Brain microvascular endothelial cell (primary cell): Measurements from ENCODE around the gene COL13A1.
A peak's percentile ranks its signal among the peaks of the same experiment; 100 is the strongest.

Source experiments
- DNase-seq: peaks from one replicate; pipeline ENCODE4 v3.0.0-alpha.2; 2020
- H3K27ac ChIP-seq: fragments of 250-450 bp; sonication (Bioruptor Pico); 2 replicates; pipeline ENCODE4 v1.5.1; 2020; ENCODE audit warnings: mild to moderate bottlenecking, moderate library complexity
- H3K27me3 ChIP-seq: fragments of 250-450 bp; sonication (Bioruptor Pico); replicated peaks from 2 replicates; pipeline ENCODE4 v1.5.1; 2020; ENCODE audit warnings: mild to moderate bottlenecking
- H3K36me3 ChIP-seq: fragments of 250-450 bp; sonication (Bioruptor Pico); replicated peaks from 2 replicates; pipeline ENCODE4 v1.5.1; 2020; ENCODE audit warnings: mild to moderate bottlenecking
- H3K4me3 ChIP-seq: 2 replicates; pipeline ENCODE4 v1.5.1; 2011; ENCODE audit warnings: low read depth, mild to moderate bottlenecking, control low read depth, low read length, moderate library complexity
- in situ Hi-C: cut with HindIII; loops from 2 replicates; pipeline ENCODE4 v1.10.0; 2017; ENCODE audit warnings: low sequenced_read_pairs, low pct_ligation_motif_present
- TF ChIP-seq, protein P1 (sequence below): IDR thresholded peaks from 2 replicates; pipeline ENCODE4 v1.5.1; 2011; ENCODE audit warnings: low read depth, mild to moderate bottlenecking, moderate library complexity, low read length, control low read depth, inconsistent platforms; ENCODE audit errors: missing control alignments

Gene COL13A1

DNA sequence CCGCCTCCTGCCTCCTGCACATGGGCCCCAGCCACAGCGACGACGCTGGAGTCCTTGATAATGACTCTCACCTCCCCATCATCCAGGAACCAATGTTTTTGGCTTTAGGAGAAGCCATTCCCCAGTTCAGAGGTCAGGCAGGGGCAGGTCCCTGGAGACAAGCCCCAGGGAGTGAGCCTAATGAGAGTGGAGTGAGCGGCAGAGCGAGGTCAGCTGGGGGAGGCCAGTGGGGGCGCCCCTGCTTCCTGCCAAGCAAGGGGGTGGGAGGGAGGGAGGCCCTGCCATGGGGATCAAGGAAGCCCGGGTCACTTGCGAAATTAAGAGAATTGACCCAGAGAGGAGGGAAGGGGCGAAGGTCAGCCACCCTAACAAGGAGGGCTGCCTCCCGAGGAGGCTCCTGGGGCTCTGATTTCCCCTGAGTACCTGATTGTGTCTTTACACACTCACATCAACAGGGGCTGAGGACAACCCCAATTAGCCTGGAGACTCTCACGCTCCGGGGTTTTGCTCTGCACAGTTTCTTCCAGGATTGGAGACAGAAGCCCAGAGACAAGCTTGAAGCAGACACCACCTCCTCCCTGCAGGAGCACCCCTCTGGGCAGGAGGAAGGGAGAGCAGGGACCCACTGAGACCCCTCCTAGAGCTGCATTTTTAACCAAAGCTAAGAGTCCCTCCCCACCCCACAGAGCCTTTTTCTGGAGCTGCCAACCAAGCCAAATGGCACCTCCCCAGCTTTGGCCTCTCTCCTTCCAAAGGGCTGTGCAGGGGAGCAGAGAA lies 112.1 kb downstream of the COL13A1 start:
- DNase-seq: no peak
- no peak overlapping the region for H3K27ac ChIP-seq
- peaks cover 3% of the 10 kb centered on the region for H3K36me3 ChIP-seq
- H3K4me3 ChIP-seq: no peak overlapping the region
- in situ Hi-C loops: loop anchor here (10.0 to 25.0 kb wide), 2 partner anchors 109 to 251 kb away; partner anchors contain the start of gene COL13A1
- no peaks in the 10 kb centered on the region for H3K27me3 ChIP-seq
- TF ChIP-seq, protein P1, sequence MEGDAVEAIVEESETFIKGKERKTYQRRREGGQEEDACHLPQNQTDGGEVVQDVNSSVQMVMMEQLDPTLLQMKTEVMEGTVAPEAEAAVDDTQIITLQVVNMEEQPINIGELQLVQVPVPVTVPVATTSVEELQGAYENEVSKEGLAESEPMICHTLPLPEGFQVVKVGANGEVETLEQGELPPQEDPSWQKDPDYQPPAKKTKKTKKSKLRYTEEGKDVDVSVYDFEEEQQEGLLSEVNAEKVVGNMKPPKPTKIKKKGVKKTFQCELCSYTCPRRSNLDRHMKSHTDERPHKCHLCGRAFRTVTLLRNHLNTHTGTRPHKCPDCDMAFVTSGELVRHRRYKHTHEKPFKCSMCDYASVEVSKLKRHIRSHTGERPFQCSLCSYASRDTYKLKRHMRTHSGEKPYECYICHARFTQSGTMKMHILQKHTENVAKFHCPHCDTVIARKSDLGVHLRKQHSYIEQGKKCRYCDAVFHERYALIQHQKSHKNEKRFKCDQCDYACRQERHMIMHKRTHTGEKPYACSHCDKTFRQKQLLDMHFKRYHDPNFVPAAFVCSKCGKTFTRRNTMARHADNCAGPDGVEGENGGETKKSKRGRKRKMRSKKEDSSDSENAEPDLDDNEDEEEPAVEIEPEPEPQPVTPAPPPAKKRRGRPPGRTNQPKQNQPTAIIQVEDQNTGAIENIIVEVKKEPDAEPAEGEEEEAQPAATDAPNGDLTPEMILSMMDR: no peak

DNA sequence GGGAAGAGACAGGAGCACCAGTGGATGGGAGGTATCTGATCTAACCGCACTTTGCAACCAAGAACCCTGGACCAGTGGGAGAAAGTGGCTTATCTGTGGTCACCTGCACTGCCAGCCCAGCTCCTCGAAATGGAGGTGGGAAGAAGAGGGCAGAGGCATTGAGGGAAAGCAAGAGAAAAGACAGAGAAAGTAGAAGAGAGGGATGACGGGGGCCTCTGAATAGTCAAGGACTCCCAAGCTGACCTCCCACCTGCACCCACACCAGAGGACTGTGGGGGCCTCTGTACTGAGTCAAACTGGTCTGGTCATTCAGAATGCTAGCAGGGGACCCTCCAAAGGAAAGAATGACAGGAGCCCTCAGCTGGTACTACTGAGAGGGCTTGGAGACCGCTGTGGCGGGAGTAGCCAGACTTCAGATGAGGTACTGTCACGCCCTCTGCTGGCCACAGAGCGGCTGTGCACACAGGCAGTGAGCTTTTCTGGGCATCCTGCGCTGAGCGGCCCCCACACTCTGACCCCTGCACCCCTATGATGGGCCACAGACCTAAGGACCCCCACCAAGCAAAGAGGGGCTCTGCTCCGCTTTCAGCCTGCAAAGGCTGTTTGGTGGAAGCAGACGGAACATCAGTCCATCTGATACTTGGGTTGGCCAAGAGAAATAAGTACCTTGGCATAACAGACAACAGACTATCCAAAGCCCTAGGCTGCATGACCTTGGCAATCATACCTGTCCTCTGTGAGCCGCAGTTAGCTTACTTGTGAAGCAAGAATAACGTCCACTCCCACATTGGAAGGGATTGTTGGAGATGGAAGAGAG lies 112.9 kb downstream of the COL13A1 start:
- H3K36me3 ChIP-seq: peaks cover 3% of the 10 kb centered on the region
- H3K27me3 ChIP-seq: no peaks in the 10 kb centered on the region
- TF ChIP-seq, protein P1: peak; percentile 97
- H3K27ac ChIP-seq: no peak overlapping the region
- in situ Hi-C loops: loop anchor here (10.0 to 25.0 kb wide), 2 partner anchors 110 to 252 kb away; partner anchors contain the start of gene COL13A1
- DNase-seq: peak; percentile 58
- H3K4me3 ChIP-seq: no peak overlapping the region

DNA sequence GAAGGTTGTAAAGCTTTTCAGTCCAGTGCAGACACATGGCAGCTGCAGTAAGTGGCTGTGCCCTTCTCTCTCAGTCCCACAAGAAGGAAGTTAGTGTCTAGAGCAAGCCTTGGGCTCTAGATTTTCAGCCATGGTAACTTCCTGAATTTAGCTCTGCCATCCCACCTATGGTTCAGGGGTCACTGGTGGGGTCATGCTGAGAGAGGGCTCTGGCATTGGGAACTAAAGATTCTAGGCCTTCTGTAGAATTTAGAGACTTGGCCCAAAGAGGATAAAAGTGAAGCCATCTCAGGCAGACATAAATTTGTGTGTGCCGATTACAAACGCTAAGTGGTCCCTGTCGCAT lies 113.5 kb downstream of the COL13A1 start:
- Histone ChIP-seq H3K4me3 (no peak overlapping the region), H3K27me3 (no peaks in the 10 kb centered on the region), H3K27ac (no peak overlapping the region), H3K36me3 (peaks cover 3% of the 10 kb centered on the region)
- TF ChIP-seq, protein P1: no peak
- in situ Hi-C loops: loop anchor here (10.0 to 25.0 kb wide), 2 partner anchors 110 to 253 kb away; partner anchors contain the start of gene COL13A1
- no peak for DNase-seq

DNA sequence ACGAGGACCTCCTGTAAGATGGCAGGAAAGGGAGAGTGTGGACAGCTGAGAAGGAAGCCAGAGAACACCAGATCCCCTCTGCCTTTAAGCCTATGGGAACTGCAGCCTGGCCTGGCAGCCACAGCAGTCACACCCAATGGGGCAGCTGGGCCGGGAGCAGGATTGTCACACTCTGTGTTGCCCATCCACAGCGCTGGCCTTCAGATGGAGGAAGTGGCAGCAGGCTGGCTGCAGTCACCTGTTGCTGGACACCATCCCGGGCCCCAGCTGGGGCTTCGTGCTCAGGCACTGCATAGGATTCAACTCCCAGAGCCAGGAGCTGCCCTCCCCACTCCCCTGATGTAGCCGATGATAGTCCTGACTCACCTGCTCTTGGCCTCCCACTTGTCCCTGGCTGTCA lies 114.4 kb downstream of the COL13A1 start:
- no peak overlapping the region for H3K27ac ChIP-seq
- H3K27me3 ChIP-seq: no peaks in the 10 kb centered on the region
- TF ChIP-seq, protein P1: no peak
- H3K4me3 ChIP-seq: no peak overlapping the region
- H3K36me3 ChIP-seq: peaks cover 3% of the 10 kb centered on the region
- in situ Hi-C loops: loop anchor here (10.0 to 25.0 kb wide), 2 partner anchors 111 to 254 kb away; partner anchors contain the start of gene COL13A1
- DNase-seq: no peak

DNA sequence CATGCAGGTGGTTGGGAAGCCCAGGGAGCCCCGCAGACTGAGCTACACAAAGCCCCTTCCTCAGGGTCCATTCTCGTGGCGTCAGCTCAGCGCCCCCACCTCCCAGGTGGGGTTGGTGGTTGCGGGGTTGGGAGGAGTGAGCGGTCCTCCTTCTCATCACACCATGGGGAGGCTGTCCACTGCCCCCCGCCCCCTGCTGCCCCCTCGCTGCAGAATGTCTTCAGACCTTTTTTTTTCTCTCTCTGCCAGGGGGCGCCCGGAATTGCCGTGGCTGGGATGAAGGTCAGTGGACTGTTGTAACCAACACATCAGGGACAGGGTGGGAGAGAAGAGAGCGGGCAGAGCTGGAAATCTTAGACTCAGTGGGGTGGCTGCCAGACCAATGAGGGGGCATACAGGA lies 116.3 kb downstream of the COL13A1 start:
- Histone ChIP-seq H3K27me3 (no peaks in the 10 kb centered on the region), H3K4me3 (no peak overlapping the region), H3K27ac (no peak overlapping the region), H3K36me3 (peaks cover 6% of the 10 kb centered on the region)
- DNase-seq: no peak
- in situ Hi-C loops: loop anchor here (10.0 to 25.0 kb wide), 2 partner anchors 113 to 256 kb away; partner anchors contain the start of gene COL13A1
- TF ChIP-seq, protein P1: peak; percentile 10
